Common myeloid progenitor, CD34-positive (primary cell): ENCODE results near the gene ATP5F1D.
"Not testable (repeated sequence)": the region's sequence is repeated elsewhere in the genome, so short reads cannot be mapped to it uniquely, and the experiment has no call there.

Experiments used
- CTCF ChIA-PET: fragments of 350-600 bp; sonication (Branson Sonifier 250); formaldehyde crosslinking; loops from one replicate; lab custom pipeline; 2021; ENCODE audit warnings: antibody characterized with exemption; lab: Charles Lee
- POLR2A ChIA-PET: fragments of 350-600 bp; sonication (Branson Sonifier 250); formaldehyde crosslinking; loops from one replicate; lab custom pipeline; 2021; ENCODE audit warnings: antibody characterized with exemption; lab: Charles Lee
- DNase-seq, 3 donors: peaks; one replicate each; pipeline versions ENCODE4 v3.0.0 to v3.0.0-alpha.2; 2013
- H3K27ac ChIP-seq, 2 experiments: 1 replicate in 1 of 2; 2 replicates in 1 of 2; pipeline ENCODE4 v1.7.0; 2013; ENCODE audit warnings: inconsistent platforms in 2 of 2, low read length in 2 of 2, mild to moderate bottlenecking in 2 of 2, low read depth in 1 of 2, moderate library complexity in 1 of 2; ENCODE audit not compliant: severe bottlenecking in 2 of 2, insufficient read depth in 1 of 2, poor library complexity in 1 of 2
- H3K27me3 ChIP-seq, 5 experiments: replicated peaks in 2 of 5; 1 replicate in 3 of 5; 2 replicates in 2 of 5; pipeline versions ENCODE4 v1.6.1 to v1.7.0; 2013; ENCODE audit warnings: low read length in 4 of 5, mild to moderate bottlenecking in 2 of 5, moderate library complexity in 2 of 5, inconsistent platforms in 1 of 5; ENCODE audit not compliant: insufficient read depth in 5 of 5, control insufficient read depth in 4 of 5
- H3K36me3 ChIP-seq, 4 experiments: 1 replicate in 2 of 4; 2 replicates in 2 of 4; pipeline versions ENCODE4 v1.6.1 to v1.7.0; 2013; ENCODE audit warnings: low read length in 3 of 4, control low read depth in 1 of 4, mild to moderate bottlenecking in 1 of 4; ENCODE audit not compliant: control insufficient read depth in 4 of 4, insufficient read depth in 4 of 4
- H3K4me1 ChIP-seq, 4 experiments: 1 replicate in 3 of 4; 2 replicates in 1 of 4; pipeline versions ENCODE4 v1.6.1 to v1.7.1; 2013; ENCODE audit warnings: low read length in 3 of 4, mild to moderate bottlenecking in 3 of 4, control low read depth in 1 of 4, inconsistent platforms in 1 of 4, moderate library complexity in 1 of 4; ENCODE audit not compliant: control insufficient read depth in 4 of 4, insufficient read depth in 4 of 4; ENCODE audit errors: control extremely low read depth in 1 of 4
- H3K4me3 ChIP-seq, 7 experiments: 1 replicate in 4 of 7; 2 replicates in 3 of 7; pipeline versions ENCODE4 v1.5.1 to v1.7.0; 2013; ENCODE audit warnings: mild to moderate bottlenecking in 7 of 7, low read length in 6 of 7, moderate library complexity in 6 of 7, inconsistent platforms in 2 of 7, low read depth in 2 of 7, control low read depth in 1 of 7; ENCODE audit not compliant: insufficient read depth in 4 of 7, control insufficient read depth in 1 of 7; ENCODE audit errors: extremely low read depth in 1 of 7
- H3K9me3 ChIP-seq, 5 experiments: 1 replicate in 4 of 5; 2 replicates in 1 of 5; pipeline versions ENCODE4 v1.6.1 to v1.7.1; 2013; ENCODE audit warnings: low read length in 4 of 5, mild to moderate bottlenecking in 2 of 5, inconsistent platforms in 1 of 5, low read depth in 1 of 5, moderate library complexity in 1 of 5; ENCODE audit not compliant: control insufficient read depth in 4 of 5, insufficient read depth in 2 of 5; ENCODE audit errors: control extremely low read depth in 1 of 5
- WGBS: methylation state at CpG from one replicate; pipeline ENCODE4 v1.1.5; 2013; ENCODE audit not compliant: insufficient coverage; 5-methylcytosine and 5-hydroxymethylcytosine counted together

ATP5F1D gene

GRCh38 chr19:1243768-1244692, 2.5 kb downstream of the ATP5F1D start:
- Histone ChIP-seq H3K9me3 (no peaks in the 10 kb centered on the region), H3K36me3 (peaks cover 0 to 19% (median 0%) of the 10 kb centered on the region in 4 experiments), H3K27ac (peak overlapping the region in 1 of 2 experiments; percentile 52), H3K27me3 (no peaks in the 10 kb centered on the region), H3K4me1 (peaks cover 0 to 68% (median 59%) of the 10 kb centered on the region in 4 experiments), H3K4me3 (peak overlapping the region in 2 of 7 experiments; percentile 30 to 32)
- 62% methylated on average over 33 of the region's 33 CpGs for WGBS
- POLR2A ChIA-PET, result interaction anchor here (1.0 to 4.2 kb wide), 7 partner anchors 9 to 29 kb away, joined by 3 to 70 read pairs (median 9); partner anchors contain the start of gene CIRBP
- CTCF ChIA-PET, result interaction anchor here (0.5 to 5.3 kb wide), 23 partner anchors 17 to 384 kb away, joined by 3 to 268 read pairs (median 4); partner anchors contain the start of genes CFD, CIRBP and FAM174C
- DNase-seq, result peak; percentile 85 to 91 (median 89)

GRCh38 chr19:1244693-1245451, 3.3 kb downstream of the ATP5F1D start:
- H3K27me3 ChIP-seq, result no peaks in the 10 kb centered on the region
- no peak for DNase-seq
- CTCF ChIA-PET, result interaction anchor here (0.5 to 5.3 kb wide), 19 partner anchors 16 to 208 kb away, joined by 3 to 268 read pairs (median 4); partner anchors contain the start of genes CIRBP and FAM174C
- POLR2A ChIA-PET, result interaction anchor here (1.0 to 4.2 kb wide), 7 partner anchors 8 to 28 kb away, joined by 3 to 70 read pairs (median 9); partner anchors contain the start of gene CIRBP
- no peaks in the 10 kb centered on the region for H3K9me3 ChIP-seq
- H3K36me3 ChIP-seq, result peaks cover 0 to 19% (median 0%) of the 10 kb centered on the region in 4 experiments
- 41% methylated on average over 17 of the region's 31 CpGs for WGBS
- peaks cover 0 to 63% (median 56%) of the 10 kb centered on the region in 4 experiments for H3K4me1 ChIP-seq
- peak overlapping the region in 3 of 7 experiments; percentile 30 to 36 (median 32) for H3K4me3 ChIP-seq
- H3K27ac ChIP-seq, result peak overlapping the region in 1 of 2 experiments; percentile 52

GRCh38 chr19:1245494-1246264, 4.1 kb downstream of the ATP5F1D start:
- ChIA-PET POLR2A (interaction anchor here (4.0 to 4.2 kb wide), 2 partner anchors 21 to 23 kb away, joined by 32 to 70 read pairs; partner anchors contain the start of gene CIRBP), CTCF (interaction anchor here (1.5 to 5.3 kb wide), 2 partner anchors 15 to 209 kb away, joined by 3 to 268 read pairs; partner anchors contain the start of gene CIRBP)
- 88% methylated on average over 19 of the region's 26 CpGs for WGBS
- H3K27me3 ChIP-seq, result no peaks in the 10 kb centered on the region
- peaks cover 0 to 58% (median 50%) of the 10 kb centered on the region in 4 experiments for H3K4me1 ChIP-seq
- H3K36me3 ChIP-seq, result peaks cover 0 to 19% (median 0%) of the 10 kb centered on the region in 4 experiments
- no peak overlapping the region for H3K27ac ChIP-seq
- DNase-seq, result no peak
- H3K4me3 ChIP-seq, result no peak overlapping the region
- H3K9me3 ChIP-seq, result no peaks in the 10 kb centered on the region

- CTCF ChIA-PET, result interaction anchor here (5.3 kb wide), 1 partner anchor 15 kb away, joined by 268 read pairs; the partner anchor contains the start of gene CIRBP
- Histone ChIP-seq H3K4me1 (peaks cover 0 to 54% (median 46%) of the 10 kb centered on the region in 4 experiments), H3K36me3 (peaks cover 0 to 21% (median 3%) of the 10 kb centered on the region in 4 experiments)
- H3K9me3 ChIP-seq, H3K4me3 ChIP-seq, H3K27ac ChIP-seq, H3K27me3 ChIP-seq, DNase-seq: not testable (repeated sequence)
- WGBS, result 92% methylated on average over 15 of the region's 27 CpGs
- POLR2A ChIA-PET, result interaction anchor here (4.0 to 4.2 kb wide), 2 partner anchors 20 to 23 kb away, joined by 32 to 70 read pairs; partner anchors contain the start of gene CIRBP
Measured at GRCh38 chr19:1246265-1247087, 4.9 kb downstream of the ATP5F1D start.

GRCh38 chr19:1247748-1248138, 6.2 kb downstream of the ATP5F1D start:
- no peaks in the 10 kb centered on the region for H3K27me3 ChIP-seq
- H3K27ac ChIP-seq, result peak overlapping the region; percentile 33 to 94
- ChIA-PET CTCF (interaction anchor here (5.3 kb wide), 1 partner anchor 13 kb away, joined by 268 read pairs; the partner anchor contains the start of gene CIRBP), POLR2A (no interaction called here)
- H3K9me3 ChIP-seq, result no peaks in the 10 kb centered on the region
- no peak for DNase-seq
- WGBS, result 91% methylated on average over 4 of the region's 8 CpGs
- H3K36me3 ChIP-seq, result peaks cover 0 to 25% (median 5%) of the 10 kb centered on the region in 4 experiments
- H3K4me1 ChIP-seq, result peaks cover 0 to 56% (median 44%) of the 10 kb centered on the region in 4 experiments
- H3K4me3 ChIP-seq, result peak overlapping the region; percentile 51 to 86 (median 71)
